AG09319 (cell line): ENCODE measurements around the gene TESK1.

Experiments used
- DNase-seq: peaks from one replicate; pipeline ENCODE4 v3.0.0-alpha.2; 2010; ENCODE audit warnings: low read depth; ENCODE audit errors: extremely low read depth
- TF ChIP-seq, protein P1 (sequence below): IDR thresholded peaks from 2 replicates; pipeline ENCODE4 v1.5.1; 2011; ENCODE audit warnings: low read depth, mild to moderate bottlenecking, inconsistent platforms, low read length, moderate library complexity

The TESK1 gene

DNA sequence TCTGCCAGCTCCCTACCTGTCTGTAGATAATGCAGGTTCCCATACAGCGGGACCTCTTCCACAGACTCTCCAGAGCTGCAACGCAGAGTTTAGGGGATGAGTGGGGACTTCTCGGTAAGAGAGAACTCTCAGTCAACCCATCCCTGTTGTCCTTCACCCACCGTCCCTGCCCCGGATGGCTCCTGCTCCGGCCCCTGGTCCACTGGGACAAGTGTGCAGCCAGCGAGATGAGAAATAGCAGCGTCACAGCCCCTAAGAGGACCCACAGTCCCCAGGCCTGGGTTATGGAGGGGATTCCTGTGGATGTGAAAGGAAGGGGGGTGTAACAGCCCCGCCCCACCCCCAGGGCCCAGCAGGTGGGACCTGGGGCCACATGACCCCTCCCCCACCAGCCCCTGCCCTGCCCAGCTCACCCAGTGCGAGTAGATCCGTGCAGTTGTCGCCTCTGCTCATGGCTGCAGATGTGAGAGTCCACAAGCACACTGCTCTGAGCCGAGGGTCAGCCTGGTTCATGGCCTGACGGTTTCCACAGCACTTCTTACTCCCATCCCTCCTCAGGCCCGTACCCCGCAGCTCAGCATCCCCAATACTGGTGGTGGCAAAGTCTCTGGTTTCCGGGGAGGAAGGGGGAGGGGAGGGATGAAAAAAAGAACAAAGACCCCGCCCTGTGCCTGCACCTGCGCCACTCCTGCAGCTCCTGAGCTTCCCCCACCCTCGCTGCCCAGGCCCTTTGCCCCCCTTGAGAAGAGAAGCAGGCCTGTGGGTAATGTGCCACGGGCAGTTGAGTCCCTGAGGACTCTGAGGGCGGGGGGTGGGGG, 45.5 kb downstream of the TESK1 start, which contains the start of gene SIT1:
TSS of gene SIT1 (minus strand) at position 591 of the 818 bp plus-strand sequence. CDS start at position 513, 78 bp downstream.
- DNase-seq: no peak
- TF ChIP-seq, protein P1, sequence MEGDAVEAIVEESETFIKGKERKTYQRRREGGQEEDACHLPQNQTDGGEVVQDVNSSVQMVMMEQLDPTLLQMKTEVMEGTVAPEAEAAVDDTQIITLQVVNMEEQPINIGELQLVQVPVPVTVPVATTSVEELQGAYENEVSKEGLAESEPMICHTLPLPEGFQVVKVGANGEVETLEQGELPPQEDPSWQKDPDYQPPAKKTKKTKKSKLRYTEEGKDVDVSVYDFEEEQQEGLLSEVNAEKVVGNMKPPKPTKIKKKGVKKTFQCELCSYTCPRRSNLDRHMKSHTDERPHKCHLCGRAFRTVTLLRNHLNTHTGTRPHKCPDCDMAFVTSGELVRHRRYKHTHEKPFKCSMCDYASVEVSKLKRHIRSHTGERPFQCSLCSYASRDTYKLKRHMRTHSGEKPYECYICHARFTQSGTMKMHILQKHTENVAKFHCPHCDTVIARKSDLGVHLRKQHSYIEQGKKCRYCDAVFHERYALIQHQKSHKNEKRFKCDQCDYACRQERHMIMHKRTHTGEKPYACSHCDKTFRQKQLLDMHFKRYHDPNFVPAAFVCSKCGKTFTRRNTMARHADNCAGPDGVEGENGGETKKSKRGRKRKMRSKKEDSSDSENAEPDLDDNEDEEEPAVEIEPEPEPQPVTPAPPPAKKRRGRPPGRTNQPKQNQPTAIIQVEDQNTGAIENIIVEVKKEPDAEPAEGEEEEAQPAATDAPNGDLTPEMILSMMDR: no peak

DNA sequence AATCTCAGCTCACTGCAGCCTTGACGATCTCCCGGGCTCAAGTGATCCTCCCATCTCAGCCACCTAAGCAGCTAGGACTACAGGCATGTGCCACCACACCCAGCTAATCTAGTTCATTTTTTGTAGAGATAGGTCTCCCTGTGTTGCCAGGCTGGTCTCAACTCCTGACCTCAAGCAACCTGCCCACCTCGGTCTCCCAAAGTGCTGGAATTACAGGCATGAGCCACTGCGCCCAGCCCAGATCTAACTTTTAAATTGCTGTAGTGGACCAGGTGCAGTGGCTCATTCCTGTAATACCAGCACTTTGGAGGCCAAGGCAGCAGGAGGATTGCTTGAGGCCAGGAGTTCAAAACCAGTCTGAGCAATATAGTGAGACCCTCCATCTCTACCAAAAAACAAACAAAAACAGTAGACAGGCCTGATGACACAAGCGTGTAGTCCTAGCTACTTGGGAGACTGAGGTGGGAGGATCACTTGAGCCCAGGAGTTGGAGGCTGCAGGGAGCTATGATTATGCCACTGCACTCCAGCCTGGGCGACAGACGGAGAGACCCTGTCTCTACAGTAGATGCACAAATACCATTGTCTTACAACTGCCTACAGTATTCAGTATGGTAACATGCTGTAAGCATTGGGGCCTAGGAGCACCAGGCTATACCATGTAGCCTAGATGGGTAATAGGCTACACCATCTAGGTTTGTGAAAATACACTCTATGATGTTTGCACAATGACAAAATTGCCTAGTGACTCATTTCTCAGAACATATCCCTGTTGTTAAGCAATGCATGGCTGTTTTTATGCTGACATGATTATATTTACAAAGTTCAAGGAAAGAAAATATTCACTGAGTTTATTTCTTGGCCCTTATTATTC, 47.1 kb downstream of the TESK1 start:
- TF ChIP-seq, protein P1: no peak
- no peak for DNase-seq

DNA sequence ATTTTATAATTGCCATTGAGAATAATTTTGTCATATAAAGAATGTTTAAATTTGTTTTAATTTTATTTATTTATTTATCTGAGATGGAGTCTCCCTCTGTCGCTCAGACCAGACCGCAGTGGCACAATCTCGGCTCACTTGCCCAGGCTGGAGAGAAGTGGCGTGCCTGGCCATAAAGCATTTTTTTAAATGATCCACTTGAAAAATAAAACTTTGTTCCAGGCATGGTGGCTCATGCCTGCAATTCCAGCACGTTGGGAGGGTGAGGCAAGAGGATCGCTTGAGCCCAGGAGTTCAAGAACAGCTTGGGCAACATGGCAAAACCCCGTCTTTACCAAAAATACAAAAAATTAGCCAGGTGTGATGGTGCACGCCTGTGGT, 47.8 kb downstream of the TESK1 start:
- TF ChIP-seq, protein P1: no peak
- DNase-seq: no peak

DNA sequence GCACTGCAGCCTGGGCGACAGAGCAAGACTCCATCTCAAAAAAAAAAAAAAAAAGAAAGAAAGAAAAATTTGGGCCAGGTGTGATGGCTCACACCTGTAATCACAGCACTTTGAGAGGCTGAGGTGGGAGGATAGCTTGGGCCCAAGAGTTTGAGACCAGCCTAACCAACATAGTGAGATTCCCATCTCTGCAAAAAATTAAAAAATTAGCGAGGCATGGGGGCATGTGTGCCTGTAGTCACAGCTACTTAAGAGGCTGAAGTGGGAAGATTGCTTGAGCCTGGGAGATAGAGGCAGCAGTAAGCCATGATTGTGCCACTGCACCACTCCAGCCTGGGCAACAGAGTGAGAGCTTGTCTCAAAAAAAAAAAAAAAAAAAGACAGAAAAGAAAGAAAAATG, 48.5 kb downstream of the TESK1 start:
- TF ChIP-seq, protein P1: no peak
- DNase-seq: no peak

DNA sequence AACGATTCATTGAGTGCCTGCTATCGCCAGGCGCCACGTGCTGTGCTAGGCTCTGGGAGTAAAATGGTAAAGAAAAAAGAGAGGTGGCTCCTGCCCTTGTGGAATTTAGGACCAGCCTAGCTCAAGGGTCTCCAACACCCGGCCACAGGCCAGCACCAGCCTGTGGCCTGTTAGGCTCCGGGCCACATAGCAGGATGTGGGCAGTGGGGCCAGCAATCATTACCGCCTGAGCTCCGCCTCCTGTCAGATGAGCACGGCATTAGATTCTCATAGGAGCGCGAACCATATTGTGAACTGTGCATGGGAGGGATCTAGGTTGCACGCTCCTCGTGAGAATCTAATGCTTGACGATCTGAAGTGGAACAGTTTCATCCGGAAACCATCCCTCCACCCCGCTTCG, 51.3 kb downstream of the TESK1 start:
- TF ChIP-seq, protein P1: no peak
- no peak for DNase-seq

DNA sequence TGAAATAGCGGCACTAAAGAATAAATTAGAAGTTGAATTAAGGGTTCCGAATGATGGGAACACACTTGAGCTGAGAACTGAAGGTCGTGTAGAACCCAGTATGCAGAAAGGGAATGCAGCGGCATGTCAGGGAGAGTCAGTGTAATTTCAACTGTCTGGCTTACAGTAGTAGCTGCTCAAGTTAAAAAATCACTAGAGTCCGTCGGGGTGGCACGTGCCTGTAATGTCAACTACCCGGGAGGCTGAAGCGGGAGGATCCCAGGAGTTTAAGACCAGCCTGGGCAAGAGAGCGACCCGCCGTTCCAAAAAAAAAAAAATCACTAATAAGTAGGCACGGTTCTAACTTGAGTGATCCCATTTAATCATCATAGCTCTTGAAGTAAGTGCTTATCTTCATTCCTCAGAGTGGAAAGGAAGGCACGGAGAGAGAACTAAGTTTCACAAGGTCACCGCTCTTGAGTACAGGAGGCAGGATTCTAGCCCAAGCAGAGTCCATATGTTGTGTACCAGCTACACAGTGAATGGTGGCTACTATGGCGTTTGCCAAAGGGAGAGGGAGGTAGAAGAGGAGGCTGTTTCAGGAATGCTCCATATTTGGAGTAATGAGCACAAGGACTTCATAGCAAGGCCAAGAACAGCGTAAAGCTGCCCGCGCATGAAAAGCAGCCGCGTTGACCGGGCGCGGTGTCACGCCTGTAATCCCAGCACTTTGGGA, 51.9 kb downstream of the TESK1 start:
- TF ChIP-seq, protein P1: no peak
- DNase-seq: no peak
